ENCODE measurements around the gene TOR2A.

Gene TOR2A

GRCh38 chr9:127693697-127694096, 41.4 kb downstream of the TOR2A start:
- DNase-seq = no peak

- no peak for DNase-seq
These were observed 42.0 kb downstream of the TOR2A start for GRCh38 chr9:127693143-127693542.

- no peak for DNase-seq
These were observed 43.0 kb downstream of the TOR2A start for GRCh38 chr9:127692071-127692470.

GRCh38 chr9:127690735-127691134, 44.4 kb downstream of the TOR2A start:
- DNase-seq = no peak

- DNase-seq = no peak
These were observed 45.6 kb downstream of the TOR2A start for GRCh38 chr9:127689329-127690000.

GRCh38 chr9:127686461-127687393, 48.4 kb downstream of the TOR2A start:
- no peak for DNase-seq

- no peak for DNase-seq
These were observed 50.5 kb downstream of the TOR2A start for GRCh38 chr9:127684576-127684975.

GRCh38 chr9:127683723-127684122, 51.4 kb downstream of the TOR2A start:
- DNase-seq = no peak

- no peak for DNase-seq
These were observed 52.5 kb downstream of the TOR2A start for GRCh38 chr9:127682351-127683136.
